Adrenal gland (tissue), 5 donors: ENCODE data around the gene RBM10.

Experiments
- POLR2A ChIP-seq, 2 donors: fragments of 450-650 bp; IDR thresholded peaks; one replicate each; pipeline ENCODE4 v1.6.1; 2017; ENCODE audit warnings: antibody characterized with exemption in 2 of 2, mild to moderate bottlenecking in 2 of 2, moderate library complexity in 1 of 2
- TF ChIP-seq, protein P1 (sequence below), 6 experiments: fragments of 450-650 bp in 4 of 6; fragments of 200-600 bp in 2 of 6; sonication (generic) in 1 of 6; IDR thresholded peaks; 1 replicate in 5 of 6; 2 replicates in 1 of 6; pipeline versions ENCODE4 v1.5.1 to v1.8.0; 2016 to 2021; ENCODE audit warnings: antibody characterized with exemption in 6 of 6, mild to moderate bottlenecking in 2 of 6, moderate library complexity in 1 of 6
- donor health status: DM: no; HTN: no; CAD: no.

DNA sequence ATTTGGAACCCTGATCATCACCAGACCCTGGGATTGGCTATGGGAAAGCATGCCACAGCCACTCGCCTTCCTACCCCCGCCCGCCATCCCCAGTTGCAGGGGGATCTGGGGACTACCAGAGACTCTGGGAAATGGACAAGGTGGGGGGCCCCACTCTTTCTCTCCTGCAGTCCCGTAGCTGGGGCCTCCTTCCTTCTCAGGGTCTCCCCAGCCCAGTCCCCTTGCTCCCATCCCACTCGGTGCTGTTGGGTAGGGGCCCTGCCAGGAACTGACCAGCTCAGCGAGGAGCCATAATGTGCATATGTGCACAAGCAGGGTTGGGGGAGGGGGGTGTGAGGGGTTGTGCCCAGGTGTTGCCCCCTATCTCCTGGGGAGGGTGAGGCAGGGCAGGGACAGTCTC, 84.4 kb downstream of the RBM10 start:
- TF ChIP-seq, protein P1, sequence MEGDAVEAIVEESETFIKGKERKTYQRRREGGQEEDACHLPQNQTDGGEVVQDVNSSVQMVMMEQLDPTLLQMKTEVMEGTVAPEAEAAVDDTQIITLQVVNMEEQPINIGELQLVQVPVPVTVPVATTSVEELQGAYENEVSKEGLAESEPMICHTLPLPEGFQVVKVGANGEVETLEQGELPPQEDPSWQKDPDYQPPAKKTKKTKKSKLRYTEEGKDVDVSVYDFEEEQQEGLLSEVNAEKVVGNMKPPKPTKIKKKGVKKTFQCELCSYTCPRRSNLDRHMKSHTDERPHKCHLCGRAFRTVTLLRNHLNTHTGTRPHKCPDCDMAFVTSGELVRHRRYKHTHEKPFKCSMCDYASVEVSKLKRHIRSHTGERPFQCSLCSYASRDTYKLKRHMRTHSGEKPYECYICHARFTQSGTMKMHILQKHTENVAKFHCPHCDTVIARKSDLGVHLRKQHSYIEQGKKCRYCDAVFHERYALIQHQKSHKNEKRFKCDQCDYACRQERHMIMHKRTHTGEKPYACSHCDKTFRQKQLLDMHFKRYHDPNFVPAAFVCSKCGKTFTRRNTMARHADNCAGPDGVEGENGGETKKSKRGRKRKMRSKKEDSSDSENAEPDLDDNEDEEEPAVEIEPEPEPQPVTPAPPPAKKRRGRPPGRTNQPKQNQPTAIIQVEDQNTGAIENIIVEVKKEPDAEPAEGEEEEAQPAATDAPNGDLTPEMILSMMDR (IDR thresholded peaks at IDR 0.05), result no peak
- TF ChIP-seq POLR2A (IDR thresholded peaks at IDR 0.05), result no peak
